OCI-LY3 (cell line): Measurements from ENCODE around the gene COL4A2.

Source experiments
- H2AFZ ChIP-seq: fragments of 200-600, 300-600 bp; shearing (Covaris generic); 2 replicates; pipeline ENCODE4 v1.6.0; 2014; ENCODE audit warnings: antibody characterized with exemption, low read depth, low read length
- H3K27ac ChIP-seq: fragments of 200-600, 300-600 bp; sonication (generic); 2 replicates; pipeline ENCODE4 v1.5.1; 2014; ENCODE audit warnings: mild to moderate bottlenecking, low read length, moderate library complexity, mixed read lengths
- H3K27me3 ChIP-seq: fragments of 200-600, 300-600 bp; sonication (generic); 2 replicates; pipeline ENCODE4 v1.6.1; 2014; ENCODE audit warnings: low read depth, low read length, mixed read lengths
- H3K36me3 ChIP-seq: fragments of 200-600, 300-600 bp; sonication (generic); replicated peaks from 2 replicates; pipeline ENCODE3; 2014; ENCODE audit warnings: low read depth, low read length, mixed read lengths
- H3K4me1 ChIP-seq: fragments of 300-600, 200-600 bp; sonication (generic); 2 replicates; pipeline ENCODE4 v1.6.1; 2014; ENCODE audit warnings: low read length, mixed read lengths
- H3K4me2 ChIP-seq: fragments of 200-600, 300-600 bp; sonication (generic); 2 replicates; pipeline ENCODE4 v1.6.1; 2014; ENCODE audit warnings: low read length, mixed read lengths
- H3K4me3 ChIP-seq: fragments of 300-600, 200-600 bp; sonication (generic); 2 replicates; pipeline ENCODE4 v1.5.1; 2014; ENCODE audit warnings: antibody characterized with exemption, mild to moderate bottlenecking, low read length, moderate library complexity
- H3K79me2 ChIP-seq: fragments of 300-600, 200-600 bp; shearing (Covaris generic); 2 replicates; pipeline ENCODE4 v1.6.1; 2014; ENCODE audit warnings: mild to moderate bottlenecking, low read length, mixed read lengths
- H3K9ac ChIP-seq: fragments of 300-600, 200-600 bp; shearing (Covaris generic); 2 replicates; pipeline ENCODE4 v1.6.0; 2014; ENCODE audit warnings: mild to moderate bottlenecking, low read length, moderate library complexity
- H3K9me3 ChIP-seq: fragments of 200-600, 300-600 bp; shearing (Covaris generic); 2 replicates; pipeline ENCODE4 v1.6.1; 2014; ENCODE audit warnings: low read length, mixed read lengths; ENCODE audit not compliant: insufficient read depth
- H4K20me1 ChIP-seq: fragments of 200-600, 300-600 bp; sonication (generic); 2 replicates; pipeline ENCODE4 v1.6.1; 2016; ENCODE audit warnings: low read length, mixed read lengths; ENCODE audit not compliant: insufficient read depth
- CTCF ChIP-seq: fragments of 200-600, 300-600 bp; sonication (generic); IDR thresholded peaks from 2 replicates; pipeline ENCODE4 v1.5.1; 2014; ENCODE audit warnings: antibody characterized with exemption, low read length, low read depth
- EZH2phosphoT487 ChIP-seq: fragments of 200-600 bp; shearing (Covaris generic); IDR thresholded peaks from 2 replicates; pipeline ENCODE4 v1.6.1; 2018; ENCODE audit warnings: antibody characterized with exemption, mixed run types, low read depth

Gene COL4A2

DNA sequence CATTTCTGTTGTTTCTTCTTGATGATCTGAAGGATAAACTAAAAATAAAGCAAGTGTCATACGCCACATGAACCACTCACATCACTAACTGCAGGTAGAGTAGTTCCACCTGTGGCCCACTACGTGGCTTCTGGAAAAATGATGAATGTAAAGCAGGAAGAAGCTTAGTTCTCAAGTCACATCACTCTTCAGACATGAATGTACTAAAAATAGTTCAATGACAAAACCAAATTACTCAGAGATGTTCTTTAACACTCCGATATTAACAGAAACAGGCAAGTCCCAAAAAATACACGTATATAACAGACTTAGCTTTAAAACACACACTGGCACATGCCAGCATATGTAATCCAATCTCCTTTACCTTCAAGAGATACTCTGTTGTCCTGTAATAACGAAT lies 232.8 kb downstream of the COL4A2 start:
- Histone ChIP-seq H3K36me3 (no peaks in the 10 kb centered on the region), H3K27me3 (peaks cover 12% of the 10 kb centered on the region), H3K9me3 (no peaks in the 10 kb centered on the region), H3K79me2 (no peaks in the 10 kb centered on the region), H3K27ac (no peak overlapping the region), H4K20me1 (no peaks in the 10 kb centered on the region), H3K9ac (no peak overlapping the region), H3K4me1 (peaks cover 3% of the 10 kb centered on the region; the same call in 1 of the 2 replicates), H3K4me2 (no peak overlapping the region), H3K4me3 (no peak overlapping the region), H2AFZ (no peak overlapping the region)
- no peak for TF ChIP-seq EZH2phosphoT487
- TF ChIP-seq CTCF = no peak

GRCh38 chr13:110540871-110541525 lies 233.9 kb downstream of the COL4A2 start:
- Histone ChIP-seq H3K9me3 (no peaks in the 10 kb centered on the region), H3K4me3 (no peak overlapping the region), H2AFZ (no peak overlapping the region), H3K79me2 (no peaks in the 10 kb centered on the region), H3K4me2 (no peak overlapping the region), H3K9ac (no peak overlapping the region), H3K27ac (no peak overlapping the region), H3K27me3 (peaks cover 21% of the 10 kb centered on the region), H3K36me3 (no peaks in the 10 kb centered on the region), H3K4me1 (peaks cover 3% of the 10 kb centered on the region; the same call in 1 of the 2 replicates), H4K20me1 (no peaks in the 10 kb centered on the region)
- no peak for TF ChIP-seq EZH2phosphoT487
- TF ChIP-seq CTCF = no peak

DNA sequence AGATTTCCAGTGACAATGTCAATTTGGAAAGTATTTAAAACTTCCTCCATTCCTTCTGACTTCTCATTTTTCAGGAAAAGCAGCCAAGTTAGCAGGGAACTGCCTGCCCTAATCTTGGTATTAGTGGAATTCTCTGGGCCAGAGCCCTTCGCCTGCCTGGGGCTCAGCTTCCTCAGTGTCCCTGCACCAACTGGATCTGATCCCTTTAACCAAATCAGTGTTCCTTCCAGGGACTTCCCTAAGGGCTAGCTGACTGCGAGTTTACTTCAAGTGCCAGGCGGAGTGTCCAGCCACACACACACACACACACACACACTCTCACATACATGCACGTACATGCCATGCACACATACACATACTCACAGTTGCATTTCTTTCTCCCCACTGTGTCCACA lies 234.4 kb downstream of the COL4A2 start:
- Histone ChIP-seq H3K79me2 (no peaks in the 10 kb centered on the region), H2AFZ (no peak overlapping the region)

More for the DNA sequence above, 234.4 kb downstream of the COL4A2 start:
- no peak overlapping the region for H3K27ac ChIP-seq
- peaks cover 23% of the 10 kb centered on the region for H3K27me3 ChIP-seq
- no peak overlapping the region for H3K9ac ChIP-seq
- H3K4me2 ChIP-seq = no peak overlapping the region
- TF ChIP-seq EZH2phosphoT487 (no peak), CTCF (no peak)
- H3K4me1 ChIP-seq = no peaks in the 10 kb centered on the region
- no peaks in the 10 kb centered on the region for H4K20me1 ChIP-seq
- H3K4me3 ChIP-seq = no peak overlapping the region
- H3K9me3 ChIP-seq = no peaks in the 10 kb centered on the region
- H3K36me3 ChIP-seq = no peaks in the 10 kb centered on the region
